ENCODE data around the gene NDUFAF2. TPM values are rescaled to one million over a fixed set of nuclear protein-coding genes. Genes with fewer than 3 reads are reported as not detected.

NDUFAF2 gene
- total and polyA plus RNA-seq, 10 of the 15 experiments (the other 5 are each of a cell fraction or from before 2014, with no cell fraction given) = 22.4 to 121 (median 65.3) TPM

- ChIA-PET CTCF (interaction anchor here (2.4 kb wide), 1 partner anchor 19 kb away, joined by 7 read pairs; no protein-coding TSS in a partner anchor), RAD21 (ENCODE audit: unreplicated experiment) (interaction anchor here (1.2 kb wide), 1 partner anchor 150 kb away, joined by 3 read pairs; no protein-coding TSS in a partner anchor)
Observed at GRCh38 chr5:61180886-61181285, 235.9 kb downstream of the NDUFAF2 start.

GRCh38 chr5:61182449-61182848, 237.4 kb downstream of the NDUFAF2 start:
- in situ Hi-C loops (cut with MboI) (no loop called here), intact Hi-C loops (cut with micrococcal nuclease; ENCODE audit: unreplicated experiment) (no loop called here)
- POLR2A ChIA-PET = interaction anchor here (0.6 to 1.0 kb wide), 3 partner anchors 14 to 19 kb away, joined by 3 read pairs; no protein-coding TSS in a partner anchor
- no peak overlapping the region for H3K27ac ChIP-seq (ENCODE audit: control insufficient read depth, insufficient read depth)
- CTCF ChIA-PET = interaction anchor here (0.5 to 2.4 kb wide), 10 partner anchors 12 to 475 kb away, joined by 3 to 8 read pairs (median 3); no protein-coding TSS in a partner anchor
- no peak for FAIRE-seq
- SMC1A ChIA-PET (ENCODE audit: uncharacterized antibody, unreplicated experiment) = interaction anchor here (0.9 to 2.9 kb wide), 7 partner anchors 9 to 142 kb away, joined by 3 to 28 read pairs (median 5); no protein-coding TSS in a partner anchor
- H3K4me3 ChIP-seq = no peak overlapping the region
- H2AFZ ChIP-seq (ENCODE audit: control insufficient read depth, low read depth, low read length) = peak overlapping the region; percentile 15; the same call in 1 of the 2 replicates
- H3K9me3 ChIP-seq (replicated peaks; ENCODE audit: control insufficient read depth, insufficient read depth, low read length) = peaks cover 2% of the 10 kb centered on the region; the same call in 1 of the 3 replicates
- no peak overlapping the region for H3K9ac ChIP-seq (ENCODE audit: control insufficient read depth, insufficient read depth, low read length)
- no peaks in the 10 kb centered on the region for H3K36me3 ChIP-seq (ENCODE audit: control insufficient read depth in 2 of 2, insufficient read depth in 2 of 2, low read length in 1 of 2)
- H3K79me2 ChIP-seq (ENCODE audit: control insufficient read depth, insufficient read depth, low read length) = no peaks in the 10 kb centered on the region
- H3K4me2 ChIP-seq (ENCODE audit: control insufficient read depth, insufficient read depth) = no peak overlapping the region
- BruUV-seq (replicated peaks) = no TSS peak
- RAD21 ChIA-PET (ENCODE audit: unreplicated experiment) = interaction anchor here (0.6 kb wide), 1 partner anchor 15 kb away, joined by 3 read pairs; no protein-coding TSS in a partner anchor
- no peak for ATAC-seq
- TF ChIP-seq NFYA (IDR thresholded peaks at IDR 0.05; ENCODE audit: borderline replicate concordance, low read depth, low read length) = no peak
- no peak for TF ChIP-seq ZSCAN29 (IDR thresholded peaks at IDR 0.05)
- no peak for TF ChIP-seq USF1 (IDR thresholded peaks at IDR 0.05; ENCODE audit: borderline replicate concordance, extremely low read length, insufficient read depth, low read depth, low read length)
- TF ChIP-seq ZNF622 (IDR thresholded peaks at IDR 0.05) = no peak
- TF ChIP-seq SMC3 (IDR thresholded peaks at IDR 0.05; ENCODE audit: borderline replicate concordance, low read length) = no peak
- TF ChIP-seq ATF2 (IDR thresholded peaks at IDR 0.05; ENCODE audit: low read length) = no peak
- TF ChIP-seq HDAC2 (IDR thresholded peaks at IDR 0.05) = no peak
- 79% methylated on average over 2 of the region's 2 CpGs for WGBS (ENCODE audit: insufficient coverage, insufficient replicate concordance, low lambda C conversion rate, missing lambda C conversion rate)
- H4K20me1 ChIP-seq (ENCODE audit: control insufficient read depth, insufficient read depth) = no peaks in the 10 kb centered on the region
- no peak for DNase-seq (ENCODE audit: low read depth, low spot score)
- H3K4me1 ChIP-seq (ENCODE audit: control insufficient read depth, insufficient read depth, low read length) = peaks cover 8% of the 10 kb centered on the region
- H3K27me3 ChIP-seq (replicated peaks in 1 of 2; ENCODE audit: control insufficient read depth in 2 of 2, insufficient read depth in 2 of 2, low read length in 1 of 2) = no peaks in the 10 kb centered on the region

More at GRCh38 chr5:61180886-61181285, 235.9 kb downstream of the NDUFAF2 start:
- peaks cover 10% of the 10 kb centered on the region for H3K4me1 ChIP-seq (ENCODE audit: control insufficient read depth, insufficient read depth, low read length)
- H3K27ac ChIP-seq (ENCODE audit: control insufficient read depth, insufficient read depth) = no peak overlapping the region
- ATAC-seq (no peak), DNase-seq (ENCODE audit: low read depth, low spot score) (no peak), FAIRE-seq (no peak)
- H3K4me2 ChIP-seq (ENCODE audit: control insufficient read depth, insufficient read depth) = peak overlapping the region; percentile 17; the same call in 1 of the 2 replicates
- no peak for TF ChIP-seq EED (IDR thresholded peaks at IDR 0.05; ENCODE audit: low read depth)
- no peak for TF ChIP-seq EGR1 (IDR thresholded peaks at IDR 0.05; ENCODE audit: borderline replicate concordance in 1 of 2, low read depth in 2 of 2, low read length in 2 of 2)
- TF ChIP-seq HDAC2 (IDR thresholded peaks at IDR 0.05) = no peak
- no peak for TF ChIP-seq BACH1 (IDR thresholded peaks at IDR 0.05; ENCODE audit: borderline replicate concordance)
- no peak for TF ChIP-seq KDM1A (IDR thresholded peaks at IDR 0.05; ENCODE audit: borderline replicate concordance)
- TF ChIP-seq RELA (IDR thresholded peaks at IDR 0.05; ENCODE audit: borderline replicate concordance, partially characterized antibody) = no peak
- no peak for TF ChIP-seq ZNF274 (IDR thresholded peaks at IDR 0.05; ENCODE audit: insufficient read depth, insufficient read length)
- no peak for TF ChIP-seq FOXM1 (IDR thresholded peaks at IDR 0.05; ENCODE audit: low read depth, low read length)
- no peak for TF ChIP-seq NBN (IDR thresholded peaks at IDR 0.05)
- H3K79me2 ChIP-seq (ENCODE audit: control insufficient read depth, insufficient read depth, low read length) = no peaks in the 10 kb centered on the region
- no peaks in the 10 kb centered on the region for H4K20me1 ChIP-seq (ENCODE audit: control insufficient read depth, insufficient read depth)
- no TSS peak for BruUV-seq (replicated peaks)
- POLR2A ChIA-PET = no interaction called here
- SMC1A ChIA-PET (ENCODE audit: uncharacterized antibody, unreplicated experiment) = interaction anchor here (1.3 to 2.9 kb wide), 2 partner anchors 12 to 20 kb away, joined by 3 to 28 read pairs; no protein-coding TSS in a partner anchor
- in situ Hi-C loops (cut with MboI) (no loop called here), intact Hi-C loops (cut with micrococcal nuclease; ENCODE audit: unreplicated experiment) (no loop called here)
- no peaks in the 10 kb centered on the region for H3K36me3 ChIP-seq (ENCODE audit: control insufficient read depth in 2 of 2, insufficient read depth in 2 of 2, low read length in 1 of 2)
- 0 out of 3 replicates have a peak, but pooled peaks cover 2% of the 10 kb centered on the region for H3K9me3 ChIP-seq (replicated peaks; ENCODE audit: control insufficient read depth, insufficient read depth, low read length)
- peak overlapping the region; percentile 20 for H2AFZ ChIP-seq (ENCODE audit: control insufficient read depth, low read depth, low read length)
- no peak overlapping the region for H3K9ac ChIP-seq (ENCODE audit: control insufficient read depth, insufficient read depth, low read length)
- no peaks in the 10 kb centered on the region for H3K27me3 ChIP-seq (replicated peaks in 1 of 2; ENCODE audit: control insufficient read depth in 2 of 2, insufficient read depth in 2 of 2, low read length in 1 of 2)
- 77% methylated on average over 2 of the region's 2 CpGs for WGBS (ENCODE audit: insufficient coverage, insufficient replicate concordance, low lambda C conversion rate, missing lambda C conversion rate)
- 0 out of 2 replicates have a peak overlapping the region, but pooled peaks have one; percentile 4 for H3K4me3 ChIP-seq
